Hematopoietic multipotent progenitor cell treated with erythropoietin and hydrocortisone succinate and interleukin-3 and kit ligand, for 17 days (in vitro differentiated cells): ENCODE data around the gene FXYD1.

Source experiments
- DNase-seq: peaks from one replicate; pipeline ENCODE4 v3.0.0-alpha.2; 2015; ENCODE audit warnings: low spot score

The FXYD1 gene

DNA sequence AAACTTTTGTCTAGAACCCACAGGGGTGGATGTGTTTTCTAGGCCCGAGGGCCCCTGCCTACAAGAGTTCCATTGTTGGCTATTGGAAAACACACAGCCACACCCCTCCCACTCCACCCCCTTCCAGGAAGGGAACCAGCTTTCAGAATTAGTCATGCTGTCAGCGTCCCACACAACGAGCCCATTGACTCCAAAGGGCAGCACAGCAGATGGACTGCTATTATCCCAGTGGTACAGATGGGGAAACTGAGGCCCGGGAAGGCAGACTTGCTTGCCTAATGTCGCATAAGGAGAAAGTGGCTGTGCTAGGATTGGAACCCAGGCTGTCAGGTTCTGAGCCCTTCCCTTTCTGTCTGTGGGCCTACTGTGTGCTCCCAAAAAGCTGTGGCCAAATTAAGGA, 31.1 kb upstream of the FXYD1 start:
- DNase-seq = no peak

DNA sequence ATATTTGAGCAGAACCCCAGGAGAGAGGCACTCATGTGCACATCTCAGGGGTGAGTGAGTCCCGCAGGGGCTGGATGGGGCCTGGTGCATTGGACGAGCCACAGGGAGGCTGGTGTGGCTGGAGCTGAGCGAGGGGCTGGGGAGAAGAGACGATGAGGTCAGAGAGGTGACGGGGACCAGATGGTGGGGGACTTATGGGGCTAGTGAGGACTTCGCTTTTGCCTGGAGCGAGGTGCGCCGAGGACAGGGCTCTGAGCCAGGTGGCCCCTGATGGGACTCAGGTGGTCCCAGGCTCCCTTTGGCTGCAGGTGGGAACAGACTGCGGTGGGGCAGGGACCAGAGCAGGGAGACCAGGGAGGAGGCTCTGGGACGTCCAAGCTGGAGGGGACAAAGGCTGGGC, 29.9 kb upstream of the FXYD1 start:
- DNase-seq = no peak

DNA sequence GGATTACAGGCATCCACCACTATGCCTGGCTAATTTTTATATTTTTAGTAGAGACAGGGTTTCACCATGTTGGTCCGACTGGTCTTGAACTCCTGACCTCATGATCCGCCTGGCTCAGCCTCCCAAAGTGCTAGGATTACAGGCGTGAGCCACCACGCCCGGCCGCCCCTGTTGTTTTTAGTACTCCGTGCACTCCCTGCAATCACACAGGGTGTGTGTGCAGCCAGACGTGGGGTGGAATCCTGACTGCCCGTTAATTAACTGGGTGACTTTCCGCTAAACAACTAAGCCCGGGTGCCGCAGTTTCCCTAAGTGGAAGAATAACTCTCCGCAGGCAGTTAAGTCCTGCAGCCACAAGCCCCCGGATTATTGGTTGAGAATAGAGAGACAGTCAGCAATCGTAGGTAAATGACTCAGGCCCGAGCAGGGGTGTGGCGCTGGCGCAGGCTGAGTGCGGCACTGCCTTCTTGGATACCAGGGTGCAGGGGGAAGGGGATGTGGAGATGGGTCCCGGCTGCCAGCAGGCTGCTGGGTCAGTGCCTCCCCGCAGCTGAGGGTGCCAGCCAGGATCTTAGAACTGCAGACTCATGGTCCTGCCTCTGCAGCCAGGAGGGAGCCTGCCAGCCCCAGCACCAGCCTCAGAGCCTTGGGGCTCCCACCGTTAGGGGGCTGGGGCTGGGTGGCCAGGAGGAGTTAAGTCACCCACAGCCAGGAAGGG, 29.1 kb upstream of the FXYD1 start:
- no peak for DNase-seq

DNA sequence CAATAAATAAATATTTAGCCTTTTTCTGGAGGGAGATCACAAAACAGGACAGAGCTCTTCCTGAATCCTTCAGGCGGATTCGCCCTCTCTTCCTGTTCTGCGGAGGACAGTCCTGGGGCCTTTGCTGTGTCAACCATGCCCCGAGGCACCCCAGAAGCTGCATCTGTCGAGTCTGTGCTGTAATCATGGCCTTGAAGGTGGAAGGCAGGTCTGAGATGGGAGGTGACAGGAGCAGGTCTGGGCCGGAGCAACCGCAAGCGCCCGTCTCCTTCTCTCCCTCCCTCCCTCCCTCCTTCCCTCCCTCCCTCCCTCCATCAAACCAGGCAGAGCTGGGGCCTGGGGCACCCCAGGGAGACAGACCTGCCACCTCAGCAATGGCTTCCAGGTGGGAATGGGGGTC, 27.6 kb upstream of the FXYD1 start:
- DNase-seq = no peak

DNA sequence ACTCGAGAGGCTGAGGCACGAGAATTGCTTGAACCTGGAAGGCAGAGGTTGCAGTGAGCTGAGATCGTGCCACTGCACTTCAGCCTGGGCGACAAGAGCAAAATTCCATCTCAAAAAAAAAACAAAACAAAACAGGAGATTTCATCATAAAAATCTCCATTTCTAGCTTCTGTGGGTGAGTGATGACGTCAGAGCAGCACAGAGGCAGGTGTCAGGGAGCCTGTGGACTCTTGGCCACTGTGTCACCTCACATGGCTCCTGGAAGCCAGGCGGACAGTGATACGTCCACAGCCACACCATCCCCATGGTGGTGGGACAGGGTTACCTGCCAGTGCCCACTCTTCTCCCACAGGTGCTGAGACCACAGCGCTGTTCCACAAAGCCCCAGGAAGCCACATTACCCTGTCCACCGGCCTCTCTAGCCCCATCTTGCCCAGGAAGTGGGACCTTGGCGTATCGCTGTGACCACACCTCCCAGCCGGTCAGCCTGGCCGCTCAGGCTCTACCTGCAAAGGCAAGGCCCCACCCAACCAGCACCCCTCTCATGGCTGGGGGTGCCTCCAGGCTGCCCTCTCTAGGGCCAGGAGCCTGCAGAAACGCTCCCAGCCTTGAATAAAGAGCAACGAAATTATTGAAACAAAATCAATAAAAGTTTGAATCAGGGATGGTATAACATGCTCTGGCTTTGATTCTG, 25.5 kb upstream of the FXYD1 start:
- no peak for DNase-seq

DNA sequence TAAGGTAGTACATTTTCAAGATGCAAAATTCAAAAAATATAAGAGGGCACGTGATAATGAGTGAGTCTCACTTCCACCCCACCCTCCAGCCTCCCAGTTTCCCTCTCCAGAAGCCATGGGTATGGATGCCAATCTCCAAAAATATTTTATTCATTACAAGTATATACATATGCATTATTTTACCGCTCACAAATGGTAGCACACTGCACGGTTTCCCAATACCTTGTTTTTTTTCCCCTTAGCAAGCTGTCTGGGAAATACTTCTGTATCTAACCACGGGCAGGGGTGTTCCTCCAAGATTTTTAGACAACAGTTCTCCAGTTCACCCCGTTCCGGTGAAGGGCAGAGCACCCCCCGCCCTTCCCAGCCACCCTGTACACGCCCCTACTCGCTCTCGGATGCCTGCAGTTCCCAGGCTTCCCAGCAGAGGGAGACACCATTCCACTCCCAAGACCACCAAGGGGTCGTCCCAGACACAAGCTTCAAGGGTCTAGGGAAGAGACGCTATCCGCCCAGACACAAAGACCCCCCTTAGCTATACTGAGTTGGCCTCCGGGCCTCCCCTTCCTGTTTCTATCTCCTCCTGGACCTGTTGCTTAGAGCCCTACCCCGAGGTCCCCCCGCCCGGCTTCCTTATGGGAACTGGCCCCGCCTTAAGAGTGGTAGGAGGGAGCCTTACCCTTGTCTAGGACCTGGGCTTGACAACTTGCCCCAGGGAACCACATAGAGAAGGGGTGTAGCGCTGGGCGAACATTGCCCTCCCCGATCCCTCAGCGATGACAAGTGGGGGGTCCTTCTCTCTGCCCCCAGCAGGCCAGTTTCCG, 24.1 kb upstream of the FXYD1 start:
- peak; percentile 70 for DNase-seq

DNA sequence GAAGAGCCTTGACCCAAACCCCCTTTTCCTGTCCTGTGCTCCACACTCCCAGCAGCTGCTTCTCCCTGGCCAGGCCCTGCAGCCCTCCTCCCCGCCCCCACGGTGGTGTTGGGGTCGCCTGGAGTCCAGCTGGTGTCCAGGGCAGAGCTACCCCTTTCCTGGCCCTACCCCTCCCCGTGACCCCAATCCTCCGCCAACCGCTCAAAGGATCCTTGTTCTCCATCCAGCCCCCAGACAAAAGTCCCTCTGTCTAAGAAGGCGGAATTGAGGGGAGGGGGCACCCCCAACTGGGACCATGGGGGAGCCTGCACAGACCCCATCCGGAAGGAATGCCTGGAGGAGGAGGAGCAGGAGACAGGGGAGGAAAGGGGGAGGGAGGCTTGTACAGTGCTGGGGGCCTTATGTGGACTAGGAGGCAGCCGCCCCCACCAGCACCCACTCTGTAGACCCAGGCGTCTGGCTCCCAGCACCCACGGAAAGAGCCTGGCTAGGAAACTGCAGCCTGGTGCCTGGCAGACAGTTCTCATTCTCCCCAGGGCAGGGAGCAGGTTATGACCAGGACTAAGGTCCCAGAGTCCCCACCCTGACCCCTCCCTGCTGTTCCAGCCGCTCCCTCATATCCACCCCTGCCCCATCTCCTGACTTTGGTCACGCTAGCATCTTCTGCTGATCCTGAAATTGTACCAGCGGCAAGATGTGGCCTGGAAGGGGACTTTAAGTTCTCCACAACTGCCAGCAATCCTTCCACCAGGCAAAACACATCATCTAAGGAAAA, 23.3 kb upstream of the FXYD1 start, which contains the start of gene FXYD3:
TSS of gene FXYD3 (plus strand) at position 647 of the 775 bp plus-strand sequence. CDS start 3,554 bp downstream, outside the sequence.
- DNase-seq = no peak

DNA sequence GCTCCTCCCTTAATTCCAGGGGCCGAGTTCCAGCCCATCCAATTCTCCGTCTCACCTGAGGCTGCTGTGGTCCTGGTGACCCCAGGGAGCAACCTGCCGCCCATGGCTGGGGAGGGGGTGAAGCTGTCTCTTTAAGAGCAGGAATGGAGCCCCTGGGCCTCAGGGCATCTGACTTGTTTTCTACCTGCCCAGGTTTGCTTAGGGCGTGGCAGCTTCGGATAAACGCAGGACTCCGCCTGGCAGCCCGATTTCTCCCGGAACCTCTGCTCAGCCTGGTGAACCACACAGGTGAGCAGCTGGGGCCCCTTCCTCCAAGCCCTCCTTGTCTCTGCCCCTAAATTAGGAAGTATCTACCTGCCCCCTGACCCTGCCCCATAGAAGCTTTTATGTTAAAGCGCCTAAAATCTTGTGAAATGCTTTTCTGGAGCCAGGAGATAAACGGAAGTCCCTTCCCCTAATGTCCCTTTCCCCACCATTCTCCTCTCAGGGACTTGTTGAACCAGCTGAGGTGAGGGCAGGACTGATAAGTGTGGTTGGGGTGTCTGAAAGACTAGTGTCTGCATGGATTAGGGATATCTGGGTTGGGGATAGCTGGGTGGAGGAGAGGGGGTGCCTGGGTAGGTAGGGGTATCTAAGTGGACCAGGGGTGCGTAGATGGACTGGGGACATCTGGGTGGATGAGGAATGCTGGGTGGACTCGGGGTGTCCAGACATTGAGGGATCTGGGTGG, 22.4 kb upstream of the FXYD1 start:
- DNase-seq = no peak

DNA sequence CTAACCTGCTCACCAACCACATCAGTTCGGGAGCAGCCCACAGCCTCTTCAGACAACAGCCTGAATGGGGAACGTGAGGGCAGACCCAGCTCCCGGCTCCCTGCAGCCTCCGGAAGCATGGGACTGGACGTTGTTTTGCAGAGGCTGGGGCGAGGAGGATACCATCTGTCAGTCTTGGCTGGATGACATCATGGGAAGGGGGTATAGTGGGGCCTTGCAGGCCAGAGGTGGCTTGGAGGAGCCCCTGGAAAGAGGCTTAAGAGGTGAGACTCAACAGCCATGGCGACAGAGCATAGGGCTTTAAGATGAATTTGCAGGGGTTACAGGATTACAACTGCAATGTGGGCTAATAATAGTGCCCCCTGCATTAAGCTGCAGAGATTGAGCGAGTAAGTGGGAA, 21.5 kb upstream of the FXYD1 start:
- DNase-seq = no peak

DNA sequence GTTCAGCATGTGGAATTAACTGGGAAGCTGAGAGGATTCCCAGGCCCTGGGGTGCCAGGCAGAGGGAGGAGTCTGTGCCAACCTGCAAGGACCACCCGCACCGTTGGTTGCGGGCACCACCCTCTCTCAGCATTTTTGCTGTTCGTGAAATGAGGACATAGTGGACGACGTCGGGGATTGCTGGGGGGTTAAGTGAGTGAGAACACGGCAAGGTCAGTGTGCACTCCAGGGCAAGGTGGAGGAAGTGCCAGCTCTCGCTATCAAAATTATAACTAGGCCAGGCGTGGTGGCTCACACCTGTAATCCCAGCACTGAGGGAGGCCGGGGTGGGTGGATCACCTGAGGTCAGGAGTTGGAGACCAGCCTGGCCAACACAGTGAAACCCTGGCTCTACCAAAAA, 20.8 kb upstream of the FXYD1 start:
- DNase-seq = no peak

DNA sequence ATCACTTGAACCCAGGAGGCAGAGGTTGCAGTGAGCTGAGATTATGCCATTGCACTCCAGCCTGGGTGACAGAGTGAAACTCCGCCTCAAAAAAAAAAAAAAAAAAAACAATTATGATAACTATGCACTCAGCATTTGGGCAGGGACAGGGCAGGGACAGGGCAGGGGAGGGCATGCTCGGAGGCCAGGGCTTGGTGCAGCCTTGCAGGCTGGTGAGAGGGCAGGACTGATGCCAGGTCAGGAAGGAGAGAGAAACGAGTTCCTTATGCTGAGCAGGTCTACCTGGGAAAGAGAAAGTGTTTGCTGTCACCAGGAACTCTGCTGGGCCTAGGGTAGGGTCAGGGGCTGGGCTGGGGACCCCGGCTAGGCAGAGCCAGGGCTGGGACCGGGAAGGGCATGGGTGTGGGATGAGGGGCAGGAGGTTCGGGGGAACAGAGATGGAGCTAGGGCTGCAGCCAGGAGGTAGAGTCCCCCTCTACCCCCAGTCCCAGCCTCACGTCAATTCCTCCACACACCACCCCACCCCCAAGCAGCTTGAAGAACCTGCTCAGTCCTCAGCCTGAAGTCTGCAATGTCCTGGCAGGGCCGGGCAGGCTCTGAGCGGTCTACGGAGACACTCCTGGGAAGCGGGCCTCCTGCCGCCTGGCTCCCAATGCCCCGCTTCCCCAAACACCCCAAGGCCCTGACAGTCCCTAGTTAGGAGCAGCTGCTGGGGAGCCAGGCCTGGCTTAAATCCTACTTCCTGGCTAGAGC, 20.2 kb upstream of the FXYD1 start:
- no peak for DNase-seq

DNA sequence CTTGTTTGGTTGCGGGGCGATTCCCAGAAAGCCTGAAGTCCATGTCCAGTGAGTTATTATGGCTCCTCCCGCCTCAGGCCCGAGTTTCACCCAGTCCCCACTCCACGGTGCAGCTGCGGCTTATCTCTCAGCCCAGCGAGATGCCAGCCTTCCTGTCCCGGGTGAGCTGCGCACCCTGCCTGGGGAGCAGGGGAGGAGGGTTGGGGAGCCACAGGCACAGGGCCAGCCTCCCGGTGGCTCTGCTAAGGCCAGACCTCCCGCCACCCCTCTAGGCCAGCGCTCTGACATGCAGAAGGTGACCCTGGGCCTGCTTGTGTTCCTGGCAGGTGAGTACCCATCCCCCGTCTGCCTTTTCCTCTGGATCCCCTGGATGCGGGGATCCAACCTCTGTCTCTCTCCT, 19.5 kb upstream of the FXYD1 start:
- peak; percentile 25 for DNase-seq

DNA sequence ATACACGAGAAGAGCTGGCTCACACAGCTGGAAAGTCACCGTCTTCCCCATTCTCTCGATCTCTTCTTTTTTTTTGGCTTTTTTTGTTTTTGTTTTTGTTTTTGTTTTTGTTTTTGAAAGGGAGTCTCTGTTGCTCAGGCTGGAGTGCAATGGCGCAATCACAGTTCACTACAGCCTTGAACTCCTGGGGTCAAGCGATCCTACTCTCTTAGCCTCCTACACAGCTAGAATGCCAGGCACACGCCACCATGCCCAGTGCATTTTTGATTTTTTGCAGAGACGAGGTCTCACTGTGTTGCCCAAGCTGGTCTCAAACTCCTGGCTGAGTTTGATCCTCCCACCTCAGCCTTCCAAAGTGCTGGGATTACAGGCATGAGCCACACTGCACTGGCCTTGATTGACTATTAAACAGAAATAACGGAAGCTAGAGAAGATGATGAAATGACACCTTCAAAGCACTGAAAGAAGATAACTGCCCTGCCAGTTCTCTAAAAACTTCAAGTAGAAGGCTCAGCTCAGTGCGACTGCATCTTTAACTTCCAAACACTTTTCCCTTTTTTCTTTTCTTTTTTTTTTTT, 19.0 kb upstream of the FXYD1 start:
- DNase-seq = no peak

DNA sequence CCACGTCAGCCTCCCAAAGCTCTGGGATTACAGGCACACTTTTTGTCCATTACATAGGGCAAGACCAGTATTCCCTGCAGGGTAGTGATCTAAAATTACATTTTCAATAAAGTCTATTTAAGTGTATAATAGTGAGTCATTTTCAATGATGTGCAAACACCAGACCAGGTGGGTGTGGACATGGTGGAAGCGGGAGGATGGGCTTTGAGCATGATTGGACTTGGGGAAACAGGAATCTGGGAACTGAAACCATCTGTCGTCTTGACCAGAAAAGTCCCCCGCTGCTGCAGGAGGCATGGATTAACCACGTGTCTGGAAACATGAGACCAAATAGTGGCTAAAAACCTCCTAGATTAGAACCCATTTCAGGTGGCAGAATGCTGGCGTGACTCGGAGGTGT, 18.1 kb upstream of the FXYD1 start:
- no peak for DNase-seq

DNA sequence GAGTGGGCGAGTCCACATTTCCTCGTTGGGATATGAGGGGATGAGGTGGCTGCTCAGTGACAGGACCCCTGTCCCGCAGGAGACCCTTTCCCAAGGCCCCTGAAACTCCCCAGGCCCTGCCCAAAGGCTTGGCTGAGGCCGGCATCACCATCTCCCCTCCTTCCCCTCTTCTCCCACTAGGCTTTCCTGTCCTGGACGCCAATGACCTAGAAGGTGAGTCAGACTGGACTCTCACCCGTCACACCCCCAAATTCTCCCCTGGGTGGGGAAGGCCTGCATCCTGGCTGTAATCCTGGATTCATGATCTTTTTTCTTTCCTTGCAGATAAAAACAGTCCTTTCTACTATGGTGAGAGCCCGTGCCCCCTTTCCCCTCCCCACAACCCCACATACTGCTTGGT, 17.7 kb upstream of the FXYD1 start:
- DNase-seq = no peak

DNA sequence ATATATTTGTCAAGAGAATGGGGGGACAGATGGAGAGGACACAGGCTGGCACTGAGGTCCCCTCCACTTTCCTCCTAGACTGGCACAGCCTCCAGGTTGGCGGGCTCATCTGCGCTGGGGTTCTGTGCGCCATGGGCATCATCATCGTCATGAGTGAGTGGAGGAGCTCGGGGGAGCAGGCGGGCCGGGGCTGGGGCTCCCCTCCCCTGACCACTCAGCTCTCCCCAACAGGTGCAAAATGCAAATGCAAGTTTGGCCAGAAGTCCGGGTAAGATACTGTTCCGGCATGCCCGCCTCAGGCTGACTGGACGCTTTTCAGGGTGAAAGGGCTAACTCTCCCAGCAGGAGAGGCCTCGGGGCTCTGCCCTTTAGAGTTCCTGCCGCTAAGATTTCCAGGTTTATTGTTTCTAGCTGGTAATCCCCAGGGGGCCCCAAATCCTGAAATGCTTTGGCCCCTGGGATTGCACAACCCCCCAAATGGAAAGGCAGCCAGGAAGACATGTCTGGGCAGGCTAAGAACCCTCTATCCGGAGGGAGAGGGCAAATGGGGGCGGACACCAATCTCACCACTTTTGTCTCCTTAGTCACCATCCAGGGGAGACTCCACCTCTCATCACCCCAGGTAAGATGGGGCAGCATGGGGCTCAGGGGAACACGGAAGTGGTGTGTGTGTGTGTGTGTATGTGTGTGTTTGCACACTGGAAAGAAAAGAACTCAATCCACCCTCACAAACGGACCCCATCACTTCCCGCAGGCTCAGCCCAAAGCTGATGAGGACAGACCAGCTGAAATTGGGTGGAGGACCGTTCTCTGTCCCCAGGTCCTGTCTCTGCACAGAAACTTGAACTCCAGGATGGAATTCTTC, 15.7 kb upstream of the FXYD1 start:
- DNase-seq = no peak

DNA sequence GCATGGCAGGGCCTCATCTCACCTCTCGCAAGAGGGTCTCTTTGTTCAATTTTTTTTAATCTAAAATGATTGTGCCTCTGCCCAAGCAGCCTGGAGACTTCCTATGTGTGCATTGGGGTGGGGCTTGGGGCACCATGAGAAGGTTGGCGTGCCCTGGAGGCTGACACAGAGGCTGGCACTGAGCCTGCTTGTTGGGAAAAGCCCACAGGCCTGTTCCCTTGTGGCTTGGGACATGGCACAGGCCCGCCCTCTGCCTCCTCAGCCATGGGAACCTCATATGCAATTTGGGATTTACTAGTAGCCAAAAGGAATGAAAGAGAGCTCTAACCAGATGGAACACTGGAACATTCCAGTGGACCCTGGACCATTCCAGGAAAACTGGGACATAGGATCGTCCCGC, 15.1 kb upstream of the FXYD1 start:
- no peak for DNase-seq

DNA sequence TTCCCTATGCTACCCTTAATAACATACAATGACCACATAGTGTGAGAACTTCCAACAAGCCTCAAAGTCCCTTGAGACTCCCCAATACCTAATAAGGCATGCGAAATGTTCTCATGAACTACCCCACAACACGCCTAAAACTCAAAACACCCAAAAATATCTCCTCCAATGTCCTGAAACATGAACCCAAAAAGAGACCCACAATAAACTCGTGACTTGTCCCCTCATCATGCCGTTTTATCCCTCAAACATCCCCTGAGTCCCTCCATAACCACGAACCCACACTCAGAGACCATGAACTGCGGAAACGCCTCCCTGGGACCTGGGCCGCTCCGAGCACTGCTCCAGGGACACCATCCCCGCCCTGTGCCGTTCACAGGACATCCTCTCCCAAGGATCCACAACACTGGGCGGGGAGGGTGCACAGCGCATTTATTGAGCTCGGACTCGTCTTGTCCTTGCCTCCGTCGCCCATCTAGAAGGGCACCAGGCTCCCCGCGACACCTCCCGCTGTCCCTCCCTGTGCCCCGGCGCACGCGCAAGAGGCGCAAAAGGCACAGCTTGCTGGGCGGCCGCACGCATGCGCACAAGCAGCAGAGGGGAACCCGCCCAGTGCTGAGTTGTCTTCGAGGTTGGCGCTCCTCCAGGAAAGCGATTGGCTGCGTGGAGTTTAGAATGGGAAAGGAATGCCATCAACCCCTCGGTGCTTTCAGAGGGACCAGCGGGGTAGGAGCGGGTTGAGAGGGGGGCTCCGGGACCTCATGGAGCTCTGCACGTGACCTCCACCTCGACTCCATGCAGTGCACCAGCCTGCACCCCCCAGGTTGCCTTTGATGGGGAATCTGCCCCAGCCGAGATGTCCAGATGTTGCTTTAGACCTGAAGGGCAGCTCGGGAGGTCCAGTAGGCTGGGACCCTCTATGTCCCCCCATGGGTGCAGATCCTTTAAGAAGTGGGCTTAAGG, 14.2 kb upstream of the FXYD1 start:
- peak; percentile 96 for DNase-seq
